ENCODE measurements around the gene MAMDC4. TPM values are rescaled to one million over a fixed set of nuclear protein-coding genes. Genes with fewer than 3 reads are reported as not detected.

The MAMDC4 gene
- total and polyA plus RNA-seq, 8 donors = 1.1 to 317 (median 4.5) TPM

DNA sequence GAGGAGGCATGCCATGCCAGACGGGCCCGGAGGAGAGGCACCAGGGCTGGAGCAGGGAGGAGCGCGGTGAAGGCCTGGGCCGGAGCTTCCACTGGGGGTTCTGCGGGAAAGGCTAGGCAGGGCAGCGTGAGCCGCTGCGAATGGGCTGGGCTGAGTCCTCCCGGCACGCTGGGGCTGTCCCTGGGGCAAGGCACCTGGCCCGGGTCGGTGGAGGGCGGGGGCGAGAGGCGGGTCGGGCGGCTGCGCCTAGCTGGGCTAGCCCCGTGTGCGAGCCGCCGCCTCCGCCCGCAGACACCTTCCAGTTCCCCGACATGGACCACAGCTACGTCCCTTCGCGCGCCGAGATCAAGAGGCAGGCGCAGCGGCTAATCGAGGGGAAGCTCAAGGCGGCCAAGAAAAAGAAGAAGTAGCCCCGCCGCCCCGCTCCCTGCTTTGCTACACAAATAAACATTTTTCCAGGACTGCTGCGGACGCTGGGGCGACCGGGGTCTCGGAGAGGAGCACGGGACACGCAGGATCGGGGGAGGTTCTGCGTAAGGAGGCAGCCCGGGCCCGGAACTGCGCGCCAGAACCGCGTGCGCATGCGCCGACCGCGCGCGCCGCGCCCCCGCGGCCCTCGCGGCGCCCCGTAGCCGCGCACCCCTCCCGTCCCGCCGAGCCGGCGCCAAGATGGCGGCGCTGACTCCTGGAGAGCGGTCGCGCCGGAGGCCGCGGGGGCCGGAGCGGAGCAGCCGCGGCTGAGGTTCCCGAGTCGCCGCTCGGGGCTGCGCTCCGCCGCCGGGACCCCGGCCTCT is 44.7 kb upstream of the MAMDC4 start, which contains the start of gene RABL6:
TSS of gene RABL6 (plus strand) at position 668 of the 794 bp plus-strand sequence. CDS start 249 bp downstream, outside the sequence.
- 0 to 1% (median 1%) methylated on average over 23 to 96 of the region's 96 CpGs for WGBS, 5 donors
- peaks cover 0 to 26% (median 13%) of the 10 kb centered on the region in 4 donors for H3K36me3 ChIP-seq
- H3K4me1 ChIP-seq = peaks cover 30 to 57% (median 47%) of the 10 kb centered on the region in 4 donors
- peak within 1 kb of the TSS; percentile 88 to 96 (median 93) for H3K27ac ChIP-seq
- no peaks in the 10 kb centered on the region for H3K9me3 ChIP-seq
- intact Hi-C loops (cut with DNase I; ENCODE audit: low total_unique reads) = no loop called here
- no peak for TF ChIP-seq POLR2A (IDR thresholded peaks at IDR 0.05)
- peak in 2 of 3 donors; percentile 67 to 74 for TF ChIP-seq POLR2AphosphoS5 (IDR thresholded peaks at IDR 0.05)
- no peak for TF ChIP-seq CTCF (IDR thresholded peaks at IDR 0.05)
- TF ChIP-seq EP300 (IDR thresholded peaks at IDR 0.05) = no peak
- peak; percentile 79 to 93 for DNase-seq
- H3K27me3 ChIP-seq = peaks cover 0 to 3% (median 0%) of the 10 kb centered on the region in 3 donors
- H3K4me3 ChIP-seq = peak within 1 kb of the TSS; percentile 94 to 100 (median 98)

GRCh38 chr9:136808075-136808805 is 43.9 kb upstream of the MAMDC4 start:
- Histone ChIP-seq H3K27me3 (no peaks in the 10 kb centered on the region), H3K4me3 (peak overlapping the region; percentile 94 to 100 (median 98)), H3K36me3 (peaks cover 5 to 34% (median 21%) of the 10 kb centered on the region in 4 donors), H3K27ac (peak overlapping the region; percentile 70 to 96 (median 92)), H3K4me1 (peaks cover 30 to 61% (median 48%) of the 10 kb centered on the region in 4 donors), H3K9me3 (no peaks in the 10 kb centered on the region)
- TF ChIP-seq EP300 (IDR thresholded peaks at IDR 0.05) (no peak), POLR2AphosphoS5 (IDR thresholded peaks at IDR 0.05) (no peak), POLR2A (IDR thresholded peaks at IDR 0.05) (no peak), CTCF (IDR thresholded peaks at IDR 0.05) (no peak)
- peak; percentile 34 to 57 for DNase-seq
- WGBS, 5 donors = 0 to 1% (median 0%) methylated on average over 53 to 93 of the region's 93 CpGs
- intact Hi-C loops (cut with DNase I; ENCODE audit: low total_unique reads) = no loop called here

GRCh38 chr9:136808806-136809158 is 43.4 kb upstream of the MAMDC4 start:
- peaks cover 30 to 61% (median 48%) of the 10 kb centered on the region in 4 donors for H3K4me1 ChIP-seq
- intact Hi-C loops (cut with DNase I; ENCODE audit: low total_unique reads) = no loop called here
- peak overlapping the region in 4 of 5 donors; percentile 70 to 96 (median 90) for H3K27ac ChIP-seq
- peak in 1 of 2 donors; percentile 44 for DNase-seq
- no peaks in the 10 kb centered on the region for H3K27me3 ChIP-seq
- WGBS, 5 donors = 2 to 7% (median 5%) methylated on average over 14 of the region's 14 CpGs
- no peaks in the 10 kb centered on the region for H3K9me3 ChIP-seq
- peaks cover 6 to 37% (median 23%) of the 10 kb centered on the region in 4 donors for H3K36me3 ChIP-seq
- H3K4me3 ChIP-seq = peak overlapping the region; percentile 94 to 100 (median 98)
- TF ChIP-seq EP300 (IDR thresholded peaks at IDR 0.05) = no peak
- no peak for TF ChIP-seq POLR2A (IDR thresholded peaks at IDR 0.05)
- no peak for TF ChIP-seq POLR2AphosphoS5 (IDR thresholded peaks at IDR 0.05)
- no peak for TF ChIP-seq CTCF (IDR thresholded peaks at IDR 0.05)

GRCh38 chr9:136814725-136815421 is 37.3 kb upstream of the MAMDC4 start:
- intact Hi-C loops (cut with DNase I; ENCODE audit: low total_unique reads) = no loop called here
- Histone ChIP-seq H3K4me1 (peaks cover 5 to 31% (median 17%) of the 10 kb centered on the region in 4 donors), H3K36me3 (peaks cover 11 to 57% (median 36%) of the 10 kb centered on the region in 4 donors), H3K4me3 (no peak overlapping the region), H3K27me3 (no peaks in the 10 kb centered on the region), H3K9me3 (no peaks in the 10 kb centered on the region), H3K27ac (no peak overlapping the region)
- no peak for DNase-seq
- TF ChIP-seq POLR2AphosphoS5 (IDR thresholded peaks at IDR 0.05) = no peak
- 90 to 95% (median 94%) methylated on average over 13 of the region's 13 CpGs for WGBS, 5 donors
